Keratinocyte (primary cell): ENCODE results near the gene APLP2.

ENCODE experiments used
- EZH2 ChIP-seq: IDR thresholded peaks from one replicate; pipeline ENCODE4 v1.6.1; 2012; ENCODE audit warnings: inconsistent platforms, mild to moderate bottlenecking, low read length, moderate library complexity
- TF ChIP-seq, protein P1 (sequence below), 3 experiments: IDR thresholded peaks in 1 of 3; conservative IDR thresholded peaks in 1 of 3; optimal IDR thresholded peaks in 1 of 3; 2 replicates in 2 of 3; 3 replicates in 1 of 3; pipeline versions ENCODE3 to v1.5.1; 2011; ENCODE audit warnings: low read length in 3 of 3, mild to moderate bottlenecking in 3 of 3, moderate library complexity in 2 of 3, control low read depth in 1 of 3, inconsistent platforms in 1 of 3; ENCODE audit not compliant: insufficient read depth in 2 of 3; ENCODE audit errors: extremely low read depth in 1 of 3

DNA sequence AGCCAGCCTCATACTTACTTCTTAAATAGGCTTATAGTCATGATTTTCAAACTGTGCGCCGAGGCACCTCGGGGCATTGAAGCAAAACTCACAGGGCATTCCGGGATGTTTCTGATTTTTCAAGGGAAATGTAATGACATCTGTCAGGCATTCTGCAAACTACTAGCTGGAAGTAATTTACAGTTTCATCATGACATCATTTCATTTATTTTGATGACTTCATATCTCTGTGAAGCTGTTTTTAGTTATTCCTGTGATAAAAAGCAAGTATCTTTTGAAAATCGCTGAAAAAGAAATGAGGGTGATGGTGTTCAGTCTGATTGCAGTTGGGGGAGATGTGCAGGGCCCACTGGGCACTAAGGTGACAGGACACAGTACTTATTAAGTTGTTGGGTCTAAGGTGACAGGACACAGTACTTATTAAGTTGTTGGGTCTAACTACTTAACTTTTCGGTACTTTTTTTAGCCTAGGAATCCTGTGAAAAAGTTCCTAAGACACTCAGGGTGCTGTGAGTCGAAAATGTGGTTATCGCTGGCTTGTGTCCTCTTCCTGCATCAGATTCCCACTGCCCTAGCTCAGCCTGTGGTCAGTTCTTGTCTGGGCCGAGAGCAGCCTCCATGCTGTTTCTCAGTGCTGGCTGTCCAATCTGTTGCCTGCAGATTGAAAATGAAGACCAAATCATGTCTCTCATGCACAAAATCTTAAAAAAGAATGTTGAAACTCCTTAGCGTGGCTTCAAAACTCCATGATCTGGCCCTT lies 42.6 kb downstream of the APLP2 start:
- TF ChIP-seq, protein P1, sequence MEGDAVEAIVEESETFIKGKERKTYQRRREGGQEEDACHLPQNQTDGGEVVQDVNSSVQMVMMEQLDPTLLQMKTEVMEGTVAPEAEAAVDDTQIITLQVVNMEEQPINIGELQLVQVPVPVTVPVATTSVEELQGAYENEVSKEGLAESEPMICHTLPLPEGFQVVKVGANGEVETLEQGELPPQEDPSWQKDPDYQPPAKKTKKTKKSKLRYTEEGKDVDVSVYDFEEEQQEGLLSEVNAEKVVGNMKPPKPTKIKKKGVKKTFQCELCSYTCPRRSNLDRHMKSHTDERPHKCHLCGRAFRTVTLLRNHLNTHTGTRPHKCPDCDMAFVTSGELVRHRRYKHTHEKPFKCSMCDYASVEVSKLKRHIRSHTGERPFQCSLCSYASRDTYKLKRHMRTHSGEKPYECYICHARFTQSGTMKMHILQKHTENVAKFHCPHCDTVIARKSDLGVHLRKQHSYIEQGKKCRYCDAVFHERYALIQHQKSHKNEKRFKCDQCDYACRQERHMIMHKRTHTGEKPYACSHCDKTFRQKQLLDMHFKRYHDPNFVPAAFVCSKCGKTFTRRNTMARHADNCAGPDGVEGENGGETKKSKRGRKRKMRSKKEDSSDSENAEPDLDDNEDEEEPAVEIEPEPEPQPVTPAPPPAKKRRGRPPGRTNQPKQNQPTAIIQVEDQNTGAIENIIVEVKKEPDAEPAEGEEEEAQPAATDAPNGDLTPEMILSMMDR (optimal IDR thresholded peaks at IDR 0.05 in 1 of 3, IDR thresholded peaks at IDR 0.05 in 1 of 3, conservative IDR thresholded peaks at IDR 0.05 in 1 of 3; ENCODE audit: extremely low read depth in 1 of 3, insufficient read depth in 2 of 3, low read length in 3 of 3), result no peak
- no peak for TF ChIP-seq EZH2
